GM12891 (cell line): ENCODE results near the gene EXOC4.

ENCODE experiments used
- PAX5 ChIP-seq: IDR thresholded peaks from 2 replicates; pipeline ENCODE4 v1.6.1; 2011; ENCODE audit warnings: low read length, moderate library complexity, mild to moderate bottlenecking; ENCODE audit not compliant: insufficient read depth, severe bottlenecking
- POLR2A ChIP-seq: IDR thresholded peaks from 2 replicates; pipeline ENCODE4 v1.6.1; 2011; ENCODE audit warnings: low read depth, low read length, control low read depth
- POLR2AphosphoS5 ChIP-seq: IDR thresholded peaks from 2 replicates; pipeline ENCODE4 v1.6.1; 2011; ENCODE audit warnings: low read depth, low read length, control low read depth
- SPI1 ChIP-seq: IDR thresholded peaks from 2 replicates; pipeline ENCODE4 v1.6.1; 2011; ENCODE audit warnings: low read depth, low read length, control low read depth
- TAF1 ChIP-seq: IDR thresholded peaks from 2 replicates; pipeline ENCODE4 v1.6.1; 2011; ENCODE audit warnings: low read depth, low read length, control low read depth

- TF ChIP-seq POLR2A = no peak
- TF ChIP-seq TAF1 = no peak
- no peak for TF ChIP-seq SPI1
- no peak for TF ChIP-seq POLR2AphosphoS5
- no peak for TF ChIP-seq PAX5
Observed at GRCh38 chr7:133672866-133673265, 420.0 kb downstream of the EXOC4 start.
